K562 (cell line): ENCODE measurements around the gene FRYL. TPM values are rescaled to one million over a fixed set of nuclear protein-coding genes. Genes with fewer than 3 reads are reported as not detected.

ENCODE experiments used
- ATAC-seq: fragments of 200-7000 bp; cut with Tn5 transposase; 3 replicates; pipeline ENCODE4 v1.9.1; 2020; ENCODE audit warnings: moderate library complexity
- BruUV-seq: library from RNA; stranded (reverse); fragments of 400-500 nt; replicated peaks from 2 replicates; lab custom pipeline; 2021; lab: Mats Ljungman, UMichigan
- CTCF ChIA-PET: fragments of 300-600 bp; formaldehyde crosslinking; extraction: SDS; loops from one replicate; lab custom pipeline; 2021; ENCODE audit warnings: low intra/inter-chr PET ratio; lab: Yijun Ruan, JAX
- POLR2A ChIA-PET: fragments of 300-600, 350-650 bp; sonication (Branson Sonifier 250); formaldehyde crosslinking; extraction: SDS; loops from one replicate; lab custom pipeline; 2021; ENCODE audit warnings: antibody characterized with exemption, inconsistent platforms; lab: Yijun Ruan, JAX
- DNase-seq, 4 experiments: peaks; one replicate each; pipeline versions ENCODE4 v3.0.0 to v3.0.0-alpha.2; 2011 to 2018; ENCODE audit warnings: low spot score in 3 of 4, mixed read lengths in 3 of 4; ENCODE audit errors: extremely low read depth in 1 of 4
- FAIRE-seq: peaks from 2 replicates; lab custom pipeline; 2011; peaks lifted over from hg19 to GRCh38; lab: Jason Lieb, UNC
- H2AFZ ChIP-seq: 2 replicates; pipeline ENCODE4 v1.6.0; 2011; ENCODE audit warnings: low read depth, low read length, control low read depth, inconsistent platforms
- H3K27ac ChIP-seq: fragments of 200-600 bp; 3 replicates; pipeline ENCODE4 v1.8.0; 2011; ENCODE audit warnings: low read depth, mild to moderate bottlenecking, control low read depth, inconsistent platforms, low read length, moderate library complexity, mixed read lengths; ENCODE audit errors: extremely low read depth
- H3K27me3 ChIP-seq, 2 experiments: fragments of 300-600 bp in 1 of 2; 2 replicates in 1 of 2; 3 replicates in 1 of 2; pipeline versions ENCODE4 v1.6.0 to v1.8.0; 2011; ENCODE audit warnings: inconsistent platforms in 2 of 2, low read length in 2 of 2, mild to moderate bottlenecking in 1 of 2, mixed read lengths in 1 of 2, moderate library complexity in 1 of 2; ENCODE audit not compliant: control insufficient read depth in 2 of 2, insufficient read depth in 2 of 2
- H3K36me3 ChIP-seq: fragments of 300-600 bp; 3 replicates; pipeline ENCODE4 v1.8.0; 2011; ENCODE audit warnings: mild to moderate bottlenecking, low read length, inconsistent platforms; ENCODE audit not compliant: control insufficient read depth, insufficient read depth
- H3K4me1 ChIP-seq, 2 experiments: fragments of 200-600 bp in 1 of 2; replicated peaks in 1 of 2; 2 replicates in 1 of 2; 3 replicates in 1 of 2; pipeline versions ENCODE4 v1.5.1 to v1.8.0; 2011; ENCODE audit warnings: inconsistent platforms in 2 of 2, low read length in 2 of 2, mild to moderate bottlenecking in 1 of 2, mixed read lengths in 1 of 2, moderate library complexity in 1 of 2; ENCODE audit not compliant: control insufficient read depth in 2 of 2, insufficient read depth in 2 of 2
- H3K4me2 ChIP-seq: 2 replicates; pipeline ENCODE4 v1.6.1; 2011; ENCODE audit warnings: low read length, control low read depth, inconsistent platforms, mixed read lengths; ENCODE audit not compliant: insufficient read depth
- H3K4me3 ChIP-seq: fragments of 200-600 bp; sonication (generic), shearing (Covaris generic); 2 replicates; pipeline ENCODE4 v1.5.1; 2016; ENCODE audit warnings: control low read depth, inconsistent platforms
- H3K79me2 ChIP-seq: fragments of 200-600 bp; 3 replicates; pipeline ENCODE4 v1.8.0; 2011; ENCODE audit warnings: low read length, inconsistent platforms; ENCODE audit not compliant: control insufficient read depth, insufficient read depth
- H3K9ac ChIP-seq, 2 experiments: 2 replicates each; pipeline versions ENCODE4 v1.6.0 to v1.6.1; 2011; ENCODE audit warnings: low read depth in 2 of 2, low read length in 2 of 2, control low read depth in 1 of 2, inconsistent platforms in 1 of 2, mild to moderate bottlenecking in 1 of 2, mixed read lengths in 1 of 2; ENCODE audit not compliant: insufficient read depth in 1 of 2
- H3K9me1 ChIP-seq: one replicate; pipeline ENCODE4 v1.6.0; 2011; ENCODE audit warnings: inconsistent platforms, mild to moderate bottlenecking, low read length, moderate library complexity; ENCODE audit not compliant: control insufficient read depth, insufficient read depth
- H3K9me3 ChIP-seq: replicated peaks from 2 replicates; pipeline ENCODE4 v1.5.1; 2011; ENCODE audit warnings: low read depth, low read length, inconsistent platforms; ENCODE audit not compliant: control insufficient read depth, insufficient read depth
- H4K20me1 ChIP-seq: replicated peaks from 2 replicates; pipeline ENCODE4 v1.6.1; 2011; ENCODE audit warnings: low read length, inconsistent platforms, mixed read lengths; ENCODE audit not compliant: control insufficient read depth, insufficient read depth
- CBFA2T2 ChIP-seq: fragments of 450-650 bp; conservative IDR thresholded peaks from 2 replicates; pipeline ENCODE4 v1.6.1; 2017; ENCODE audit warnings: mild to moderate bottlenecking
- CBFA2T3 ChIP-seq: fragments of 450-650 bp; IDR thresholded peaks from 2 replicates; pipeline ENCODE4 v1.6.1; 2017
- CC2D1A ChIP-seq: fragments of 450-650 bp; IDR thresholded peaks from 2 replicates; pipeline ENCODE4 v1.6.1; 2017; ENCODE audit warnings: mild to moderate bottlenecking
- ELF1 ChIP-seq: fragments of 200-800 bp; sonication (Bioruptor generic); IDR thresholded peaks from 2 replicates; pipeline ENCODE4 v1.6.1; 2016; ENCODE audit warnings: missing genetic modification characterization, missing compliant biosample characterization
- GTF2B ChIP-seq: IDR thresholded peaks from 2 replicates; pipeline ENCODE4 v1.6.1; 2011; ENCODE audit not compliant: insufficient read length; ENCODE audit errors: extremely low read depth
- HNRNPK ChIP-seq: fragments of 200-400 bp; formaldehyde crosslinking; IDR thresholded peaks from one replicate; pipeline ENCODE4 v1.6.1; 2018; ENCODE audit warnings: mild to moderate bottlenecking, low read depth, low read length; ENCODE audit not compliant: poor library complexity, severe bottlenecking
- LARP7 ChIP-seq: fragments of 450-650 bp; IDR thresholded peaks from 2 replicates; pipeline ENCODE4 v1.6.1; 2016
- NFIC ChIP-seq: fragments of 450-650 bp; IDR thresholded peaks from 2 replicates; pipeline ENCODE4 v1.6.1; 2017; ENCODE audit warnings: mild to moderate bottlenecking, inconsistent platforms
- SRSF7 ChIP-seq: fragments of 200-400 bp; formaldehyde crosslinking; optimal IDR thresholded peaks from 2 replicates; pipeline ENCODE3; 2017; ENCODE audit warnings: mild to moderate bottlenecking, low read depth, low read length
- TAF15 ChIP-seq: fragments of 200-400 bp; formaldehyde crosslinking; IDR thresholded peaks from 2 replicates; pipeline ENCODE4 v1.6.1; 2017; ENCODE audit warnings: mild to moderate bottlenecking, low read depth, low read length, moderate library complexity
- TAL1 ChIP-seq: fragments of 450-650 bp; IDR thresholded peaks from 2 replicates; pipeline ENCODE4 v1.6.1; 2016; ENCODE audit warnings: mild to moderate bottlenecking
- TCF15 ChIP-seq: fragments of 250-450 bp; sonication (Bioruptor Pico); IDR thresholded peaks from 2 replicates; pipeline ENCODE4 v1.8.0; 2022; ENCODE audit warnings: moderate library complexity, mild to moderate bottlenecking, inconsistent platforms
- TCF3 ChIP-seq: sonication (generic); formaldehyde crosslinking; IDR thresholded peaks from 2 replicates; pipeline ENCODE4 v1.4.0; 2020; ENCODE audit warnings: mild to moderate bottlenecking, missing genetic modification reagents
- WGBS: fragments of 100-300 bp; shearing (Covaris generic); methylation state at CpG from one replicate; pipeline ENCODE4 v1.1.6; 2016; ENCODE audit warnings: low coverage, mixed read lengths; ENCODE audit not compliant: insufficient coverage; ENCODE audit errors: missing lambda C conversion rate; 5-methylcytosine and 5-hydroxymethylcytosine counted together
- in situ Hi-C: fragments of 300-500 bp; cut with MboI; formaldehyde crosslinking; loops from 4 replicates; pipeline ENCODE4 v1.15.0; 2018; ENCODE audit warnings: inconsistent platforms, mixed read lengths
- intact Hi-C: fragments of 100-400 bp; cut with micrococcal nuclease; formaldehyde crosslinking; loops from 2 replicates; pipeline ENCODE4 v1.14.2; 2022
- polyA plus RNA-seq, 8 experiments: library from polyadenylated mRNA; depleted of rRNA in 4 of 8; stranded (reverse) in 5 of 8; unstranded in 3 of 8; fragments of >200 nt; fragmentation: Nextera tagmentation in 2 of 8; fragmentation: Illumina TruSeq in 1 of 8; extraction: Ambion mirVana in 2 of 8; extraction: Trizol in 1 of 8; gene quantifications; 2 replicates each; pipeline versions ENCODE4 v1.2.1 to v1.2.3, GENCODE V29; 2011 to 2014; ENCODE audit warnings: inconsistent platforms in 1 of 8, missing spikeins in 1 of 8
- total RNA-seq, 7 experiments: library from RNA; depleted of rRNA in 6 of 7; stranded (reverse); fragments of >200 nt in 6 of 7; fragmentation: Illumina TruSeq in 2 of 7; extraction: Trizol in 2 of 7; gene quantifications; 2 replicates each; pipeline versions ENCODE4 v1.2.1 to v1.2.3, GENCODE V29; 2011 to 2021; ENCODE audit warnings: low replicate concordance in 1 of 7

Gene FRYL
- total and polyA plus RNA-seq, 9 of the 15 experiments (the other 6 are each of a cell fraction or from before 2014, with no cell fraction given), result 7.2 to 34.9 (median 15.9) TPM

GRCh38 chr4:48498895-48499294, 281.2 kb downstream of the FRYL start:
- Histone ChIP-seq H3K9me1 (no peaks in the 10 kb centered on the region), H3K4me1 (no peaks in the 10 kb centered on the region; a peak in 2 of 5 replicates), H3K4me3 (no peak overlapping the region), H3K79me2 (no peaks in the 10 kb centered on the region), H3K9ac (no peak overlapping the region), H2AFZ (no peak overlapping the region), H3K36me3 (peaks cover 74% of the 10 kb centered on the region; the same call in 2 of the 3 replicates), H4K20me1 (no peaks in the 10 kb centered on the region), H3K27ac (no peak overlapping the region), H3K9me3 (no peaks in the 10 kb centered on the region), H3K27me3 (no peaks in the 10 kb centered on the region), H3K4me2 (no peak overlapping the region)
- 89% methylated on average over 4 of the region's 4 CpGs for WGBS
- POLR2A ChIA-PET, result interaction anchor here (1.0 kb wide), 1 partner anchor 8 kb away, joined by 3 read pairs; no protein-coding TSS in a partner anchor
- no peak for TF ChIP-seq TAF15
- no peak for TF ChIP-seq LARP7
- TF ChIP-seq GTF2B, result no peak
- TF ChIP-seq HNRNPK, result no peak
- TF ChIP-seq SRSF7, result no peak
- CTCF ChIA-PET, result no interaction called here
- DNase-seq, result no peak
- no TSS peak for BruUV-seq
- no peak for ATAC-seq
- in situ Hi-C loops (no loop called here), intact Hi-C loops (no loop called here)
- FAIRE-seq, result no peak

GRCh38 chr4:48495941-48496340, 284.1 kb downstream of the FRYL start:
- peaks cover 83% of the 10 kb centered on the region; the same call in 2 of the 3 replicates for H3K36me3 ChIP-seq
- H3K9me3 ChIP-seq, result no peaks in the 10 kb centered on the region
- no peak overlapping the region for H3K27ac ChIP-seq
- no peaks in the 10 kb centered on the region for H3K79me2 ChIP-seq
- H3K4me3 ChIP-seq, result no peak overlapping the region
- no peak for FAIRE-seq
- WGBS, result 50% methylated on average over 2 of the region's 2 CpGs
- intact Hi-C loops (no loop called here), in situ Hi-C loops (no loop called here)
- no peak for DNase-seq
- TF ChIP-seq CBFA2T2 (peak; percentile 44; the same call in 1 of the 2 replicates), CBFA2T3 (peak; percentile 64), NFIC (0 out of 2 replicates have a peak, but pooled peaks have one; percentile 7), CC2D1A (no peak), ELF1 (no peak), TCF3 (CRISPR knock-in tag) (no peak), TAL1 (peak; percentile 34; the same call in 1 of the 2 replicates), TCF15 (CRISPR knock-in tag) (no peak)
- no peak overlapping the region for H2AFZ ChIP-seq
- peak; percentile 36; the same call in 2 of the 3 replicates for ATAC-seq
- no peaks in the 10 kb centered on the region; a peak in 1 of 5 replicates for H3K4me1 ChIP-seq
- H4K20me1 ChIP-seq, result no peaks in the 10 kb centered on the region
- ChIA-PET CTCF (no interaction called here), POLR2A (interaction anchor here (0.6 to 1.5 kb wide), 3 partner anchors 9 to 18 kb away, joined by 3 to 4 read pairs (median 4); no protein-coding TSS in a partner anchor)
- TSS peak; percentile 26 for BruUV-seq
- no peaks in the 10 kb centered on the region for H3K27me3 ChIP-seq
- no peaks in the 10 kb centered on the region for H3K9me1 ChIP-seq
- no peak overlapping the region for H3K4me2 ChIP-seq
- H3K9ac ChIP-seq, result no peak overlapping the region; a peak in 1 of 4 replicates
